GM18526 (cell line): Measurements from ENCODE around the gene LRRC4C.

Source experiments
- POLR2A ChIP-seq: IDR thresholded peaks from 3 replicates; pipeline ENCODE4 v1.6.1; 2011; ENCODE audit not compliant: insufficient read length; ENCODE audit errors: extremely low read depth

Gene LRRC4C

GRCh38 chr11:40602866-40603552, 856.4 kb downstream of the LRRC4C start:
- TF ChIP-seq POLR2A = no peak

- no peak for TF ChIP-seq POLR2A
These were observed 861.8 kb downstream of the LRRC4C start for GRCh38 chr11:40597546-40598113.

DNA sequence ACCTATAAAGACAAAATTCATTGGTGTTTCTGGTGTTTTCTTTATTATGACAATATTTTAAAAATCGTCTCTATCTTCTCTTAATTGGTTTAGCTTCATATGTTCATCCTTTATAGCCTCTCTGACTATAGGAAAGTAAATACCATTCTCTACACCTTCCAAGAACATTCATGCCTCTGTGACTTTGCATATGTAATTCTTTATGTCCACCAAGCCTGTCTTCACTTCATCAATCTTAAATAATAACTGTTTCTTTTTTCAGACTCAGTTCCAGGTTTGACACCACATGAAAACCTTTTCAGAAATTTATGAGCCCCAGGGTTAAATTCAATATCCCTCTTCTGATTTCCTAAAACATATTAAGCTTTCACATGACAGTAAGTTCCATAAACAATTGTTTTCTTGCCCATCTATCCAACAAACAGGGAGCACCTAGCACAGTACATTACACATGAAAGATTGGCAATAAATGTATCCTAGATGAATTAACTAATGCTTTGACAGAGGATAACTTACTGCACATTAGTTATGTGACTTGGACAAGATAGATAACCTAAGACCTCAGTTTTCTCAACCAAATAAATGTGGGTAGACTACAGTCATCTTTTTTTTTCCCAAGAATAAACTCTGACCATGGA, 886.1 kb downstream of the LRRC4C start:
- TF ChIP-seq POLR2A = no peak

DNA sequence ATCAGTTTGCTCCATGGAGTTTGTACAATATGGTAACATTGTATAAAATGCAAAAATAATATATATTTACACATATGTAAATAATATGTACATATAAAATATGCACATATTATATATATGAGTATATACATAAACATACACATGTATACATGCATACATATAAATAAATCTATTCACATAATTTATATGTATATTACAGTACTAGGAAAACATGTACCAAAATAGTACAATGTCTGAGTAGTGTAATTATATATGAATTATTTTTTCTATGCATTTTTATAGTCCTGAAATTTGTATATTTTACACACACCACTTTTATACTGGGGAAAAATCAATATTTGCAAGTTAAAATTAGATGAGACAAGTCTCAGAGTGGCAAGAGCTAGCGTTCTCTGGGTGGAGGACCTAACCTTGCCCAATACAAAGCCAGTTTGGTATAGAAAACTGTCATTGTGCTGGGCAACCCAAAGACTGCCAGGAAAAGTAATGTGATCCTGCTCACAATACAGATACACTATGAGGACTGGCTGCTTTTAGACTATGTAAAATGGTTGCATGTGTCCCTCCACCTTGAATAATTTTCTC, 889.4 kb downstream of the LRRC4C start:
- TF ChIP-seq POLR2A = no peak

GRCh38 chr11:40567392-40567791, 892.1 kb downstream of the LRRC4C start:
- no peak for TF ChIP-seq POLR2A

DNA sequence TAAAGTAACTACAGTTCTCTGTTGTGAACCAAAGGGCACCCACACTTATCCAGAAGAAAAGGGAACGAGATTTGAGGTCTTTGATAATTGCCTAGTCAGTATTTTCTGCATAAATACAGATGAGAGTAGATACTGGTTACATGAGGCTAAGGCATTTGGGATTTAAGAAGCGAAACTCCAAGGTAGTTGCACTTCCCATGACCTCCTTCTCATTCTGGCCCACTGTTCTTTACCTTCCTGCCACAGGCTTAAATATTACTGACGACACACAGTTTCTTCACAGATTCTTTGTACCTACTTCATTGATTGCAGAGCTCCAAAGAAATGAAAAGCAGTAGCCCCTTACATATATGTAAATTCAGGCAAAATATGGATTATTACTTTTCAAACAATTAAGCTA, 915.3 kb downstream of the LRRC4C start:
- no peak for TF ChIP-seq POLR2A

DNA sequence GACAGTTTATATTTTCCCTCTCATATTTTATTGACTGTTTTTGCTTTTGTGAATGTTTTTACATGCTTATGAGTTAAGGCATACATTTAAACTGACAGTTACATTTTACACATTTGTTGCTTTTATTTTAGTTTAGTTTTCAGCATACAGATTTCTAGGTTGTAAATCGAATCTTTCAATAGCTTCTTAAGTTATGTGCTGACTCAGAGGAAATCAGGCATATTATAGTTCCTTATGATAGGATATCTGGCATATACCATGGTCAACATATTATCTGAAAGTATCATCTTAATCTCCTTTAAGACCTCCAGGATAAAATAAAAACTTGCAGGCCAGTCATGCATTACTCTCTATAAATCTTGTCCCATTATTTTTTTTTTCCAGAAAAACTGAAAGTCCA, 916.6 kb downstream of the LRRC4C start:
- no peak for TF ChIP-seq POLR2A

DNA sequence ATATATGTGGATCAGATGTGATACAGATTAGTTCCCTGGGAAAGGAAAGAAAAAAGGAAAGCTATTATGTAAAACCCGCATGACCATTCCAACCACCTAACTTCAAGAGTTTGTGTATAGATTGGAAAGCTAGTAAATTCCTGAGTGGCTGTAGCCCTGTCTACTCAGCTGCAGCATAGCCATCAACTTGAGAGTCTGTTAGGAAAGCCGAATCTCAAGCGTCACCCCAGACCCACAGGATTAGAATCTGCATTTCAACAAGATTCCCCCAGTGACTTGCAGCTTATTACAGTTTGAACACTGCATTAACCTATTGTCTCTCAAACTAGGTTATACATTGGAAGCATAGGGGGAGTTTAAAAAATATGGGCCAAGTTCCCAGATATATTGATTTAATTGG, 921.7 kb downstream of the LRRC4C start:
- no peak for TF ChIP-seq POLR2A

GRCh38 chr11:40517122-40517521, 942.3 kb downstream of the LRRC4C start:
- TF ChIP-seq POLR2A = no peak

GRCh38 chr11:40514124-40514523, 945.3 kb downstream of the LRRC4C start:
- TF ChIP-seq POLR2A = no peak

GRCh38 chr11:40513281-40513680, 946.2 kb downstream of the LRRC4C start:
- TF ChIP-seq POLR2A = no peak

DNA sequence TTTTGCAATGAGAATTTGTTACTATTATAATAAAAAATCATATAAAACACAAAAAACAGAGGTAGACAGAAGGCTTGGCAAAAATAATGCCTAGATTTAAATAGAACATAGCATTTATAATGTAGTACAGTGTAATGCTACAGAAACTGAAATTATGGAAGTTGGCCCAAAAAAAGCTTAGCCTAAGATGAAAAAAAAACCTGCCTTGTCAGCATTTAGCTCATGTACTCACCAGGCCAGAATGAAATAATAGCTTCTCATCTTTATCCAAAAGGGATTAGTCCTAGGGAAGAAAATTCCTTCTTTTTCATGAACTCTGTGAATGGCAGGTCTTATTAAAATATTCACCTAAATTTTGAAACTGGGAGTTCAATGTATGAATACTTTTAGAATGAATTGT, 951.1 kb downstream of the LRRC4C start:
- no peak for TF ChIP-seq POLR2A

DNA sequence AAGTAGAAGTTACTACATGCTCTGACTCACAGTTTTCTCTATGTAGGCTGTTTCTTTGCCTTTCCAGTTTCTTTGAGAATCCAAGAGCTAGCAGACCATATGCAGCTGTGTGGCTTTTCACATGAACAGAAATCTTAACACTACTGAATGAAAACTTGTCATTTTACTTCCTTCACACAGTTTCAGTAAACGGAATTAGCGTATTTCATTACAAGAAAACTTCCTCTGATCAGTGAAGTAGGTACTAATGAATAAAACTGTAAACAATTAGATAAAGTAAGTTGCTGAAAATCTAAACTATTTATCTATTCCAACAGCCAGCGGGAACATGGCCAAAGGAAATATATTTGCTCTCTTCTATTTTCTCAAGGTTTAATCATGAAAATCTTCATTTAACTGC, 953.2 kb downstream of the LRRC4C start:
- no peak for TF ChIP-seq POLR2A

DNA sequence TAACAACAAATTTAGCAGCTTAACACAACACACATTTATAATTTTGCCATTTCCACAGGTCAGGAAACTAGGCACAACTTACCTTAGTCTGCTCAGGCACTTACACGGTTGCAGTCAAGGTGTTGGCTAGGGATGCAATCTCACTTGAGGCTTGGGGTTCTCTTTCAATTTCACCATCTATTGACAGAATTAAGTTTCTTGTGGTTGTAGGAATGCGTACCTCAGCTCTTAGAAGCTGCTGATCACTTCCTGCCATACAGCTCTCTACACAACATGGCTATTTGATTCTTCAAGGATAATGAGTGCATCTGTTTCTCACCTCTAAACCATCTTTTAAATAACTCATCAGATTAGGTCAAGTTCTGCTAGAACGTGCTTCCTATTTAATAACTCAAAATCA, 968.1 kb downstream of the LRRC4C start:
- no peak for TF ChIP-seq POLR2A

- no peak for TF ChIP-seq POLR2A
These were observed 991.7 kb downstream of the LRRC4C start for GRCh38 chr11:40467771-40468170.

- TF ChIP-seq POLR2A = no peak
These were observed 1014.1 kb downstream of the LRRC4C start for GRCh38 chr11:40445391-40445790.
